Fibroblast of gingiva (primary cell): ENCODE measurements around the gene CCDC7.
"Not testable (repeated sequence)": the region's sequence is repeated elsewhere in the genome, so short reads cannot be mapped to it uniquely, and the experiment has no call there.

Experiments
- DNase-seq: peaks from one replicate; pipeline ENCODE4 v3.0.0-alpha.2; 2011; ENCODE audit warnings: low read depth

CCDC7 gene

GRCh38 chr10:32699683-32700082, 253.7 kb downstream of the CCDC7 start:
- DNase-seq, result not testable (repeated sequence)

- no peak for DNase-seq
These were observed 267.6 kb downstream of the CCDC7 start for GRCh38 chr10:32713560-32713959.

GRCh38 chr10:32731527-32731926, 285.6 kb downstream of the CCDC7 start:
- DNase-seq, result no peak

- no peak for DNase-seq
These were observed 293.0 kb downstream of the CCDC7 start for GRCh38 chr10:32738958-32739357.

- DNase-seq, result no peak
These were observed 298.4 kb downstream of the CCDC7 start for GRCh38 chr10:32744321-32744720.

GRCh38 chr10:32746869-32747268, 300.9 kb downstream of the CCDC7 start:
- no peak for DNase-seq

GRCh38 chr10:32751582-32751981, 305.6 kb downstream of the CCDC7 start:
- no peak for DNase-seq

- DNase-seq, result not testable (repeated sequence)
These were observed 309.0 kb downstream of the CCDC7 start for GRCh38 chr10:32754900-32755299.

GRCh38 chr10:32771217-32771616, 325.3 kb downstream of the CCDC7 start:
- no peak for DNase-seq

DNA sequence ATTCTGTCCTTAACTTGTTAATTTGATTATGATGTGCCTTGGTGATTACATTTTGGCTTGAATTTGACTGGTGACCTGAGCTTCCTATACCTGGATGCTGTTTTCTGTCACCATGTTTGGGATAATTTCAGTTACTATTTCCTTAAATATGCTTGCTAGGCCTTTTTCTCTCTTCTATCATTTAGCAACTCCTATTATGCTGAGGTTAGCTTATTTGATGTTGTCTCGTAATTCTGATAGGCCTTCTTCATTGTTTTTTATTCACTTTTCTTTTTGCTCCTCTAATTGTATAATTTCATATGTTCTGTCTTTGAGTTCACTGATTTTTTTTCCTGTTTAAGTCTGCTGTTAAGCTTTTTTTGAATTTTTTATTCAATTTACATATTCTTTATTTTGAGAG, 327.2 kb downstream of the CCDC7 start:
- DNase-seq, result no peak

GRCh38 chr10:32786968-32787367, 341.0 kb downstream of the CCDC7 start:
- no peak for DNase-seq

GRCh38 chr10:32787690-32788284, 341.8 kb downstream of the CCDC7 start:
- DNase-seq, result no peak

DNA sequence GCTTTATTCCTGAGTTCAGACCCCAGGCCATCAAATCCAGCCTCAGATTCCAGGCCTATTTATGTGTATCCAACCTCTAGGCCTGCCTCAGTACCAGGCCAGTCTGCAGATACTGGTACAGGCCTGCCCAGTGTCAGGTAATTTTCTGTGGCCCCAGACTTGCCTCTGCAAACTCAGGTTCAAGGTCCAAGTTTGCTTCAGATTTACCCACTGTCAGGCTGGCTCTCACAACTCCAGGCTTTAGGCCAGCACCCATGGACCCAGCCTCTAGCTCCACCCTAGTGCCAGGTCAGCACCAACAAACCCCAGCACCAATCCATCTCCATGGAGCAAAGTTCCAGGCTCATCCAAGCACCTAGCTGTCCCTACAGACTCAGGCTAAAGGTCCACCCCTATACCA, 342.4 kb downstream of the CCDC7 start:
- no peak for DNase-seq

GRCh38 chr10:32790483-32790882, 344.5 kb downstream of the CCDC7 start:
- peak; percentile 10 for DNase-seq

GRCh38 chr10:32793033-32793432, 347.1 kb downstream of the CCDC7 start:
- no peak for DNase-seq

DNA sequence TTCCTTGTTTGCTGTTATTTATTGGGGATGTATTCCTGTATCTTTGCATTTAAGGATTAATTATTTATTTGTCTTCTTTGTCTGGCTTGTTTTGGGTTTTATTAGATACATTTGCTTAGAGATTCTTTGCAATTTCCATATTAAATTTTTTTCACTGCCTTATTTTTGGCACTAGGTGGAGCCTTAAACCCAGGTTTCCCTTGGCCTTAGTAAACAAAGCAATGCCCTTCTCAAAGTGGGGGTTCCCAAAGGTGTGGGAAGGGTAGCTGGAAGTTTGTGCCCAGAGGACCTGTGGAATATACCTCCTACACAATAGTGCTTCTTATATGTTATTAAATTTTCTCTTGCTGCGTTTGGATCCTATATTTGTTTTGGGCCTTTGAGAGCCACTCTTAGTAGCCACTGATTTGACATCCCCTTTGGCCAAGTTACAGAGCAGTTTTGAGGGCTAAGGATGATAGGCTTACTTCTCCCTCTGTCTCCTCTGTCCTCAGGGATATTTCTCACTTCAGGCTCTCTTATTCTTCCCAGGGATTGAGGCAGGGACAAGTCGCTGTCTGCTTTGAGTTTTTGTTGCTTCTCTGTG, 349.8 kb downstream of the CCDC7 start:
- peak; percentile 18 for DNase-seq

DNA sequence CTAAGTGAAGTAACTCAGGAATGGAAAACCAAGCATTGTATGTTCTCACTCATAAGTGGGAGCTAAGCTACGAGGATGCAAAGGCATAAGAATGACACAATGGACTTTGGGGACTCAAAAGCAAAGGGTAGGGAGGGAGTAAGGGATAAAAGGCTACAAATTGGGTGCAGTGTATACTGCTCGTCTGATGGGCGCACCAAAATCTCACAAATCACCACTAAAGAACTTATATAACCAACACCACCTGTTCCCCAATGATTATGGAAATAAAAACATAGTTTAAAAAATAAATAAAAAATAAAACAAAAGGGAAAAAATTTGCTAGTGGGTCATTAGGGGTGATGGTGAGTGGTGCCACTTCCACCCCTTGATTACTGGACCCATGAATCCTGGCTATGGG, 351.5 kb downstream of the CCDC7 start:
- DNase-seq, result not testable (repeated sequence)

GRCh38 chr10:32846974-32847373, 401.0 kb downstream of the CCDC7 start:
- DNase-seq, result no peak

- no peak for DNase-seq
These were observed 405.4 kb downstream of the CCDC7 start for GRCh38 chr10:32851301-32851700.

DNA sequence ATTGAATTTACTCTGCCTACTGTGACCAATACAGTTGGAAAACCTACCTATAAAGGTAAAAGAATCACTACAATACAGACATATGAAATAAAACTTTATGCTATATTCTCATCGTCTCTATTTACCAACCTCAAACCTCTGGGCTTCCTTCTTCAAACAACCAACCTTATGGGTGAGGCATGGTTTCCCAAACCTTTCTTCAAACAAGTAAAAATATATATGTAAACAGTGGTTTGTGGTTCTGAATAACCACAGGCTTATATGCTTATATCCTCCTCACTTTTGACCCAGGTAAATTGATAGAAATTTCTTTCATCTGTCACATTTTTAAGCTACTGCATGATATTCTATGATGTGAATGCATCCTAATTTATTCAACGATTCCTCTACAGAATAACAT, 408.5 kb downstream of the CCDC7 start:
- DNase-seq, result no peak

- no peak for DNase-seq
These were observed 419.2 kb downstream of the CCDC7 start for GRCh38 chr10:32865170-32865569.

DNA sequence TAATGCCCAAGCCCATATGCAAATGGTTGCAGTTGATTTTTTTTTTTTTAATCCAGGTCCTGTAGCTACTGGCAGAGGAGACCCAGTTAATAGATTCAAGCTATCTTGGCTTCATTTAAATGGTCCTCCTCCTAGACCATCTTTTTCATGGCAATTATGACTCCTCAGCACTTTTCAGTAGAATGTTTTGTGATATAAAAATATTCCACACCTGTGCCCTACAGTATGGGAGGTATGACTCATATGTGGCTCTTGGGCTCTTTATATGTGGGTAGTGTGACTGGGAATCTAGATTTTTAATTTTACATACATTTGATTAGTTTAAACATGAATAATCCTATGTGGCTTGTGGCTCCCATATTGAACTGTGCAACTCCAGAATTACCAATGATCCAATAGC, 432.0 kb downstream of the CCDC7 start:
- no peak for DNase-seq

DNA sequence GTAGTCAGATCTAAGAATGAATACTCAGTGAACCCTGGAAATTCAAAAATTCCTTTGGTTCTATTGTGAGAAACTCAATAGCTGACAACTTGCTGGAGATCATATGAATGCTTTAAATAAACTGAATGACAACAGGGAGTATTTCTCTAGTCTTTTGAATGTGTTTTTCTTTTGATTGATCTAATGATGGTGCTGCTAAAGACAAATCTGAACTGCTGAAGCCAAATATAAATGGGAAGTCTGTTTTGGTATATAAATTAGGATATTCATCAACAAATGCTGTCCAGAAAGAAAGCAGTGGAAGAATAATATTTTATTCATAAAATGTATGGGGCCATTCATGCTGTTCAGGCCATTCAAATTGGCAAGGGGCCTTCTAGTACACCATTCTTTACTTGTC, 432.7 kb downstream of the CCDC7 start:
- no peak for DNase-seq

- no peak for DNase-seq
These were observed 436.1 kb downstream of the CCDC7 start for GRCh38 chr10:32882076-32882475.
